ENCODE data around the gene PIP5K1C. TPM values are rescaled to one million over a fixed set of nuclear protein-coding genes. Genes with fewer than 3 reads are reported as not detected.
"Not testable (repeated sequence)": the region's sequence is repeated elsewhere in the genome, so short reads cannot be mapped to it uniquely, and the experiment has no call there.

Gene PIP5K1C
- total RNA-seq, 2 donors from 2014 or later, result 16.6 to 30.7 TPM

- ATAC-seq, result no peak
- TF ChIP-seq POLR2A (IDR thresholded peaks at IDR 0.05) (no peak), CTCF (IDR thresholded peaks at IDR 0.05) (no peak)
- H3K36me3 ChIP-seq (replicated peaks in 1 of 2; ENCODE audit: insufficient read depth in 1 of 2, low read depth in 2 of 2), result peaks cover 4% of the 10 kb centered on the region in 2 donors
- 92 to 94% methylated on average over 7 to 29 of the region's 33 CpGs for WGBS, 2 donors
- no peaks in the 10 kb centered on the region for H3K27me3 ChIP-seq
- H3K4me1 ChIP-seq, result no peaks in the 10 kb centered on the region
- DNase-seq, result no peak
- intact Hi-C loops (cut with DNase I), result no loop called here
- H3K27ac ChIP-seq, result no peak overlapping the region
- no peaks in the 10 kb centered on the region for H3K9me3 ChIP-seq
- H3K4me3 ChIP-seq, result no peak overlapping the region
These were observed 52.0 kb downstream of the PIP5K1C start for GRCh38 chr19:3648037-3648905.

GRCh38 chr19:3647102-3647501, 53.2 kb downstream of the PIP5K1C start:
- H3K27me3 ChIP-seq; H3K9me3 ChIP-seq; DNase-seq; H3K36me3 ChIP-seq (replicated peaks in 1 of 2; ENCODE audit: insufficient read depth in 1 of 2, low read depth in 2 of 2); H3K4me3 ChIP-seq; intact Hi-C loops (cut with DNase I); ATAC-seq; H3K27ac ChIP-seq; H3K4me1 ChIP-seq: not testable (repeated sequence)
- WGBS, 2 donors, result 90 to 91% methylated on average over 4 to 5 of the region's 5 CpGs

GRCh38 chr19:3646336-3647092, 53.8 kb downstream of the PIP5K1C start:
- 88 to 93% methylated on average over 10 to 23 of the region's 23 CpGs for whole genome bisulfite sequencing, 2 donors
- no peak overlapping the region for H3K4me3 ChIP-seq
- no peaks in the 10 kb centered on the region for H3K9me3 ChIP-seq
- TF ChIP-seq POLR2A (IDR thresholded peaks at IDR 0.05), result no peak
- TF ChIP-seq CTCF (IDR thresholded peaks at IDR 0.05), result no peak
- no peak for ATAC-seq
- H3K36me3 ChIP-seq (replicated peaks in 1 of 2; ENCODE audit: insufficient read depth in 1 of 2, low read depth in 2 of 2), result peaks cover under 1 to 3% of the 10 kb centered on the region in 2 donors
- no peaks in the 10 kb centered on the region for H3K4me1 ChIP-seq
- intact Hi-C loops (cut with DNase I), result no loop called here
- no peak for DNase-seq
- H3K27ac ChIP-seq, result no peak overlapping the region
- H3K27me3 ChIP-seq, result no peaks in the 10 kb centered on the region

GRCh38 chr19:3645726-3646125, 54.5 kb downstream of the PIP5K1C start:
- H3K27ac ChIP-seq, result no peak overlapping the region
- H3K9me3 ChIP-seq, result no peaks in the 10 kb centered on the region
- intact Hi-C loops (cut with DNase I), result no loop called here
- 94 to 95% methylated on average over 11 to 20 of the region's 21 CpGs for WGBS, 2 donors
- H3K4me1 ChIP-seq, result no peaks in the 10 kb centered on the region
- H3K4me3 ChIP-seq, result no peak overlapping the region
- H3K27me3 ChIP-seq, result no peaks in the 10 kb centered on the region
- no peak for DNase-seq
- no peak for ATAC-seq
- TF ChIP-seq CTCF (IDR thresholded peaks at IDR 0.05) (no peak), POLR2A (IDR thresholded peaks at IDR 0.05) (no peak)
- peaks cover 0 to 3% of the 10 kb centered on the region in 2 donors for H3K36me3 ChIP-seq (replicated peaks in 1 of 2; ENCODE audit: insufficient read depth in 1 of 2, low read depth in 2 of 2)

- ATAC-seq, result no peak
- Histone ChIP-seq H3K4me3 (no peak overlapping the region), H3K27me3 (no peaks in the 10 kb centered on the region), H3K36me3 (replicated peaks in 1 of 2; ENCODE audit: insufficient read depth in 1 of 2, low read depth in 2 of 2) (peaks cover 0 to 3% of the 10 kb centered on the region in 2 donors), H3K4me1 (no peaks in the 10 kb centered on the region), H3K27ac (no peak overlapping the region), H3K9me3 (no peaks in the 10 kb centered on the region)
- 86 to 87% methylated on average over 3 to 8 of the region's 11 CpGs for WGBS, 2 donors
- TF ChIP-seq POLR2A (IDR thresholded peaks at IDR 0.05) (no peak), CTCF (IDR thresholded peaks at IDR 0.05) (no peak)
- no peak for DNase-seq
- intact Hi-C loops (cut with DNase I), result no loop called here
These were observed 55.2 kb downstream of the PIP5K1C start for GRCh38 chr19:3645067-3645396.

Measured in body of pancreas (tissue), 4 donors.